ENCODE results near the gene UBE2H. TPM values are rescaled to one million over a fixed set of nuclear protein-coding genes. Genes with fewer than 3 reads are reported as not detected.

Gene UBE2H
- total RNA-seq, 4 donors from 2014 or later = 63.2 to 154 (median 101) TPM

GRCh38 chr7:129952086-129952652, 591 bp downstream of the UBE2H start:
- intact Hi-C loops (cut with DNase I; ENCODE audit: low total_unique reads) = no loop called here
- H3K4me3 ChIP-seq (ENCODE audit: low read depth, poor library complexity, severe bottlenecking) = peak overlapping the region; percentile 92
- TF ChIP-seq POLR2A (IDR thresholded peaks at IDR 0.05) (no peak), CTCF (IDR thresholded peaks at IDR 0.05) (no peak)
- peak; percentile 33 to 88 for DNase-seq (ENCODE audit: low spot score in 2 of 2)
- WGBS, 2 donors = 0 to 1% methylated on average over 21 to 27 of the region's 43 CpGs

- peak overlapping the region; percentile 92 for H3K4me3 ChIP-seq (ENCODE audit: low read depth, poor library complexity, severe bottlenecking)
- intact Hi-C loops (cut with DNase I; ENCODE audit: low total_unique reads) = no loop called here
- no peak for TF ChIP-seq CTCF (IDR thresholded peaks at IDR 0.05)
- no peak for TF ChIP-seq POLR2A (IDR thresholded peaks at IDR 0.05)
- DNase-seq (ENCODE audit: low spot score in 2 of 2) = peak in 1 of 2 donors; percentile 83
- 0% methylated on average over 8 of the region's 8 CpGs for WGBS, 2 donors
Observed at GRCh38 chr7:129951226-129952085, 1.3 kb downstream of the UBE2H start.

- peak overlapping the region; percentile 92 for H3K4me3 ChIP-seq (ENCODE audit: low read depth, poor library complexity, severe bottlenecking)
- 14 to 18% methylated on average over 1 of the region's 1 CpG for WGBS, 2 donors
- intact Hi-C loops (cut with DNase I; ENCODE audit: low total_unique reads) = no loop called here
- no peak for TF ChIP-seq POLR2A (IDR thresholded peaks at IDR 0.05)
- TF ChIP-seq CTCF (IDR thresholded peaks at IDR 0.05) = no peak
- no peak for DNase-seq (ENCODE audit: low spot score in 2 of 2)
Observed at GRCh38 chr7:129950933-129951225, 1.9 kb downstream of the UBE2H start.

GRCh38 chr7:129950191-129950932, 2.4 kb downstream of the UBE2H start:
- intact Hi-C loops (cut with DNase I; ENCODE audit: low total_unique reads) = no loop called here
- WGBS, 2 donors = 9% methylated on average over 9 of the region's 9 CpGs
- TF ChIP-seq CTCF (IDR thresholded peaks at IDR 0.05) (no peak), POLR2A (IDR thresholded peaks at IDR 0.05) (no peak)
- no peak overlapping the region for H3K4me3 ChIP-seq (ENCODE audit: low read depth, poor library complexity, severe bottlenecking)
- DNase-seq (ENCODE audit: low spot score in 2 of 2) = peak in 1 of 2 donors; percentile 14

GRCh38 chr7:129949292-129950133, 3.2 kb downstream of the UBE2H start:
- H3K4me3 ChIP-seq (ENCODE audit: low read depth, poor library complexity, severe bottlenecking) = no peak overlapping the region
- WGBS, 2 donors = 6 to 11% methylated on average over 10 of the region's 10 CpGs
- peak; percentile 37 to 75 for DNase-seq (ENCODE audit: low spot score in 2 of 2)
- intact Hi-C loops (cut with DNase I; ENCODE audit: low total_unique reads) = no loop called here
- TF ChIP-seq CTCF (IDR thresholded peaks at IDR 0.05) (no peak), POLR2A (IDR thresholded peaks at IDR 0.05) (no peak)
